Left ventricle myocardium superior (tissue), 1 donor: ENCODE data around the gene ROPN1L. TPM values are rescaled to one million over a fixed set of nuclear protein-coding genes. Genes with fewer than 3 reads are reported as not detected.
"Not testable (repeated sequence)": the region's sequence is repeated elsewhere in the genome, so short reads cannot be mapped to it uniquely, and the experiment has no call there.

Experiments used
- ATAC-seq: fragments of 200-7000 bp; cut with Tn5 transposase; one replicate; pipeline ENCODE4 v1.9.1; 2020; ENCODE audit warnings: mild to moderate bottlenecking, moderate library complexity
- DNase-seq: peaks from one replicate; pipeline ENCODE4 v3.0.0-alpha.2; 2020
- intact Hi-C: fragments of 100-400 bp; cut with micrococcal nuclease; formaldehyde crosslinking; loops from one replicate; pipeline ENCODE4 v1.11.0; 2022
- long read RNA-seq: library from polyadenylated mRNA; unstranded; transcript quantifications from one replicate; pipeline ENCODE4 v2.0.0, GENCODE V29; 2021
- total RNA-seq: library from RNA; stranded (reverse); fragmentation: NEBNext Ultra II Directional; extraction: Animal tissue kit (Norgen Biotek cat#: 25700); gene quantifications from one replicate; pipeline ENCODE4 v1.2.1, GENCODE V29; 2021
- donor health status: DM: no; HTN: yes; CAD: no; lungs with severe emphysema.

The ROPN1L gene
- total RNA-seq, result 0.20 TPM
- long read RNA-seq, result 0 reads

- intact Hi-C loops, result no loop called here
- peak; percentile 92 for DNase-seq
- peak; percentile 99 for ATAC-seq
Observed at GRCh38 chr5:10441083-10441991, at the start of gene ROPN1L. TSS of gene ROPN1L (plus strand) at chr5:10441879. CDS start at chr5:10442168, 289 bp downstream.

DNA sequence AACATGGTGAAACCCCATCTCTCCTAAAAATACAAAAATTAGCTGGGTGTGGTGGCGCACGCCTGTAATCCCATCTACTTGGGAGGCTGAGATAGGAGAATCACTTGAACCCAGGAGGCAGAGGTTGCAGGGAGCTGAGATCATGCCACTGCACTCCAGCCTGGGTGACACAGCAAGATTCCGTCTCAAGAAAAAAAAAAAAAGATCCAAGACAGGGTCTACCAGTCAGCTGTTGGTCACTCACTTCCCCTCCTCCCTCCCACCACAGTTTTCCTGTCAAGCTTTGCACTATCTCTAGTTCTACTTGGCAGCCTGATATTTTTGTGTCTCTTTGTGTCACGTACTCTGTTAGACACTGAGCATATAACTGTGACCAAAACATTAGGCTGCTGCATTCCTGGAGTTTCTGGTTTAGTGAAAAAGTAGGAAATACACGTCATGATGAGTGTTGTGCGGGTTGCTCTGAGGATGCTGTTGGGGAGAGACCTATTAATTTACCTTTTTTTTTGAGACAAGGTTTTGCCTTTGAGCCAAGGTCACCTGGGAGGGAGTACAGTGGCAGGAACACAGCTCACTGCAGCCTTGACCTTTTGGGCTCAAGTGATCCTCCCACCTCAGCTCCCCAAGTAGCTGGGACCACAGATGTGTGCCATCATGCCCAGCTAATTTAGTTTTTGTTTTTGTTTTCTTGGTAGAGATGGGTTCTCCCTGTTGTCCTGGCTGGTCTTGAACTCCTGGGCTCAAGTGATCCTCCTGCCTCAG lies 48.9 kb upstream of the ROPN1L start:
- intact Hi-C loops, DNase-seq: not testable (repeated sequence)
- peak; percentile 83 for ATAC-seq

DNA sequence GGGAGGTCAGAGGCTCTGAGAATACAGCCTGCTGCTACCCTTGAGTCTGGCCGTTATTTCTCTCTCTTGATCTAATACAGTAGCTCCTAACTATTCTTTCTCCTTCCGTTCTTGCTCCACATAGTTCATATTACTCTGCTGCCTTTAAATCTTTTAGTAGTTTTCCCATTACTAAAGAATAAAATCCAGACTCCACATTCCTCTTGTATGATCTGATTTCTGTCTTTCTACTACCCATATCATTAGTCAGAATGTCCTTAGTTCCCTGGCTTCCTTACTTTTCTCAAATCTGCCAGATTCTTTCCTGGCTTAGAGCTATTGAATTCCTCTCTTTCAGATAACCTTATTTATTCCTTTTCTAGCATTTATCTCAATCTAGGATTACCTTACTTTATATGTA lies 48.2 kb upstream of the ROPN1L start:
- ATAC-seq, result no peak

GRCh38 chr5:10396552-10396951 lies 45.1 kb upstream of the ROPN1L start:
- DNase-seq (no peak), ATAC-seq (no peak)
- intact Hi-C loops, result no loop called here

More for the DNA sequence above, 48.2 kb upstream of the ROPN1L start:
- intact Hi-C loops, result no loop called here
- no peak for DNase-seq

DNA sequence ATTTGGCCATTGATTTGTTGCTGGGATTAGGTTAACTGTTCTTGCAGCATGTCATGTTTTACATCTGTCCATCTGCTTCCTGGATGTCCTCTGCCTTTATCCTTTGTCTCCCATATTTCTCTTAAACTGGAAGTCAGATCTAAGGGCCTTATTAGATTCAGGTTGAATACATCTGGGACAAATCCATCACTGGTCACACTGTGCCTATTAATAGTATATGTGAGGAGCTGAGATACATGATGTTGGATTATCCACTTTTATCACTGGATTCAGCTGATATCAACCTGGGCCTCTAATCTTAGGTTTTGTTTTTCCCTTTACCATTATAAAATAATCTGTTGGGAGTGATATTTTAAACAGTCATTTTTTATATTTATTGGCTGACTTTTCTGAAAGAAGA lies 41.8 kb upstream of the ROPN1L start:
- peak; percentile 56 for ATAC-seq

GRCh38 chr5:10400411-10400810 lies 41.3 kb upstream of the ROPN1L start:
- ATAC-seq (peak; percentile 84), DNase-seq (no peak)
- intact Hi-C loops, result no loop called here

More for the DNA sequence above, 41.8 kb upstream of the ROPN1L start:
- intact Hi-C loops, result no loop called here
- DNase-seq, result no peak

- ATAC-seq (peak; percentile 53), DNase-seq (no peak)
- intact Hi-C loops, result no loop called here
Observed at GRCh38 chr5:10400831-10401230, 40.8 kb upstream of the ROPN1L start.

GRCh38 chr5:10401498-10401897 lies 40.2 kb upstream of the ROPN1L start:
- ATAC-seq, result no peak
- intact Hi-C loops, result no loop called here
- DNase-seq, result no peak

- DNase-seq (no peak), ATAC-seq (no peak)
- intact Hi-C loops, result no loop called here
Observed at GRCh38 chr5:10403829-10404228, 37.9 kb upstream of the ROPN1L start.

GRCh38 chr5:10406651-10407050 lies 35.0 kb upstream of the ROPN1L start:
- intact Hi-C loops, result no loop called here
- DNase-seq (no peak), ATAC-seq (no peak)

DNA sequence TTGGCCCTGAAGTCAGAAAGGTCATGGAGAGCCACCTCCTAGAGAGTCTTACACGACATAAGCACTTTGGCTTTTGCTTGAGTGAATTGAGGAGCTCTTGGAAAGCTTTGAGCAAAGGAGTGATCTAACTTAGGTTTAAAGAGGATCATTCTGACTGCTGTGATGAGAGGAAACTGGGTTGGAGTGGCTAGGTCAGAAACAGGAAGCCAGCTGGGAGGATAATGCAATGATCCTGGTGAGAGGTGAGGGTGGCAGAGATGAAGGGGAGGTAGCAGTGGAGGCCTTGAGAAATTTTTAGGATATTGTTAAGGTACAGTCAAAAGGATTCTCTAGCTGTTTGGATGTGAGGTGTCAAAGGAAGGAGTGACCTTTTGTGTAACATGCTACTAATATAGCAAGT lies 32.2 kb upstream of the ROPN1L start:
- no peak for DNase-seq

GRCh38 chr5:10410662-10411061 lies 31.0 kb upstream of the ROPN1L start:
- ATAC-seq (no peak), DNase-seq (no peak)
- intact Hi-C loops, result no loop called here

More for the DNA sequence above, 32.2 kb upstream of the ROPN1L start:
- intact Hi-C loops, result no loop called here
- ATAC-seq, result no peak

DNA sequence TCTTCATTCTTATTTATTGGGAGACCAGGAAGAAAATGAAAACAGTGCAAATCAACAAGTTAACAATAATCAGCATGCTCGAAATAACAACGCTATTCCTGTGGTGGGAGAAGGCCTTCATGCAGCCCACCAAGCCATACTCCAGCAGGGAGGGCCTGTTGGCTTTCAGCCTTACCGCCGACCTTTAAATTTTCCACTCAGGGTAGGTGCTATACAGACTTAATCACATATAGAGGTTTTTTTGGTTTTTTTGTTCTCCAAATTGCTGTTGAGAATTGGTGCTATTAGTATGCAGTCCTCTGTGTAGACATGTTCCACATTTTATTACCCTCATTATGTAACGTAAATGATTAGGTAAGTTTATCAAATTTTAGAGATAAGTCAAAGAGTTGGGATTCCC lies 30.3 kb upstream of the ROPN1L start:
- ATAC-seq (no peak), DNase-seq (no peak)
- intact Hi-C loops, result no loop called here

DNA sequence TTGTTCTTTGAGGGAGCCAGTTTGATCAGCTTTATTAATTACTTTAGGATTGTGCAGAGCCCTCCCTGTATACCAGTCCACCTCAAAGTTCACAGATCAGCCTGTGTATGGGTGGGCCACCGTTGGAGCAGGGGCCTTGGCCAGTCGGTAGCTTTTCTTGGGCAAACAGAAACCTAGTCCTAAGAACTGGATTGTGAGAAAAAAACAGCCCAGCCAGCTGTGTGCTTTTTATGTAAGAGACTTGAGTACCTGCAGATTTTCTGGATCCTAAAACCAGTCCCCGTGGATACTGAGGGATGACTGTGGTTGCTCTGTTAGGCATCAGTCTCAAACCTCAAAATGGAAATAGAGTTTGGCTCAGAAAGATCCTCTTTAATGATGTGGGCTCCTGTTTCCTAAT lies 24.8 kb upstream of the ROPN1L start:
- DNase-seq (no peak), ATAC-seq (no peak)
- intact Hi-C loops, result loop anchor here (5.0 kb wide), 1 partner anchor 135 kb away; no protein-coding TSS in a partner anchor

- ATAC-seq, result no peak
- intact Hi-C loops, result loop anchor here (5.0 kb wide), 1 partner anchor 136 kb away; no protein-coding TSS in a partner anchor
- no peak for DNase-seq
Observed at GRCh38 chr5:10418654-10419345, 22.9 kb upstream of the ROPN1L start.

DNA sequence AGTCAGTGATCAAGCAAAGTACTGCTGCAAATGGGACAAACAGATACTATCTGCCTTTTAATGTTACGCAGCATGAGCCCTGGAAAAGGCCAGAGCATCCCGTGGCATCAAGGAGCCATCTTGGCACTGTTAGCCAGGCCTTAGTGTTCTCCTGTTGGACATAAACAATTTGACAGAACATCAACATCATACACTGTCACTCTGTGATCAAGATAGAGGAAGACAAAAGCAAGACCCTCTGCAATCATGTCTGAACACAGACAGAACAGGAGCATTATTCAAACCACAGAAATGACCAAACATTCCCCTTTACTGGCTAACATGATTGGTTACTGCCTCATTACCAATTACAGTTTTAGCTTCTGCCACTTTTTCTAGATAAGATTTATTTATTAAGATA lies 21.2 kb upstream of the ROPN1L start:
- no peak for ATAC-seq
- intact Hi-C loops, result no loop called here
- DNase-seq, result no peak

- DNase-seq, result no peak
- ATAC-seq, result no peak
- intact Hi-C loops, result no loop called here
Observed at GRCh38 chr5:10420932-10421331, 20.7 kb upstream of the ROPN1L start.

DNA sequence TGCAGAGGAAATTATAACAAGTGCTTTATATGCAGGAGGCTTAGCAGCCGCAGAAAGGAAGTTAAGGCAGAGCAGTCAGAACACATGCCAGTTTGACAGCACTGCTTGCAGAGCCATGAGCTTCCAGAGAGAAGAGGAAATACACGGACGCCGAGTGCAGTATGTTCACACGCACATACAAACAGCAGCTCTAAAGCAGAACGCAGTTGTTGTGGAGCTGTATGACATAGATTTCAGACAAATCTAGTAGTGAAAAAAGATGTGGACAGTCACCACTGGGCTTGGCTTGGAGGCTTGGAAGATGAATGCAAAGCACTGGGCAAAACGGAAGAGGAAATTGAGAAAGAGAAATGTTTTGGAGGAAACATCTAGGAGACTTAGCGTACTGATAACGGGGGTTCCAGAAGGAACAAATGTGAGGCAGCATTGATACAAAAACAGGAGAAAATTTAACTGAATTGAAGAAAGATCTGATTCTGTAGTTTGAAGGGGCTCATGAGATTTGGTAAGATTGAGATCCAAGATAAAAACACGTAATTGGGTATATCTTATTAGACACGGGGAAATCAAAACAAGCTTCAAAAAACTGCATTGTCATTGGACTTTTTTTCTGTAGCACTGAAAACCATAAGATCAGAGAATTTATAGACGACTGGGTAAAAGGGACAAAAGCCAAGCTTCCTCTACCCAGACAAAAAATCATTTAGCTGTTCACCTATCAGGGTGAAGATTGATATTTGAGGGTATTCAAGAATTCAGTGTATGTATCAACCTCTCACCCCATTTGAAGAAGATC lies 19.6 kb upstream of the ROPN1L start:
- ATAC-seq (peak; percentile 49), DNase-seq (no peak)
- intact Hi-C loops, result no loop called here

GRCh38 chr5:10423022-10423421 lies 18.7 kb upstream of the ROPN1L start:
- intact Hi-C loops, result no loop called here
- no peak for DNase-seq
- ATAC-seq, result no peak
